HG02973 (cell line): ENCODE data around the gene ASB16.

ENCODE experiments used
- ATAC-seq: cut with Tn5 transposase; IDR thresholded peaks from one replicate; pipeline ENCODE4 v1.9.1; 2021; ENCODE audit warnings: moderate library complexity; ENCODE audit not compliant: unreplicated experiment

ASB16 gene

DNA sequence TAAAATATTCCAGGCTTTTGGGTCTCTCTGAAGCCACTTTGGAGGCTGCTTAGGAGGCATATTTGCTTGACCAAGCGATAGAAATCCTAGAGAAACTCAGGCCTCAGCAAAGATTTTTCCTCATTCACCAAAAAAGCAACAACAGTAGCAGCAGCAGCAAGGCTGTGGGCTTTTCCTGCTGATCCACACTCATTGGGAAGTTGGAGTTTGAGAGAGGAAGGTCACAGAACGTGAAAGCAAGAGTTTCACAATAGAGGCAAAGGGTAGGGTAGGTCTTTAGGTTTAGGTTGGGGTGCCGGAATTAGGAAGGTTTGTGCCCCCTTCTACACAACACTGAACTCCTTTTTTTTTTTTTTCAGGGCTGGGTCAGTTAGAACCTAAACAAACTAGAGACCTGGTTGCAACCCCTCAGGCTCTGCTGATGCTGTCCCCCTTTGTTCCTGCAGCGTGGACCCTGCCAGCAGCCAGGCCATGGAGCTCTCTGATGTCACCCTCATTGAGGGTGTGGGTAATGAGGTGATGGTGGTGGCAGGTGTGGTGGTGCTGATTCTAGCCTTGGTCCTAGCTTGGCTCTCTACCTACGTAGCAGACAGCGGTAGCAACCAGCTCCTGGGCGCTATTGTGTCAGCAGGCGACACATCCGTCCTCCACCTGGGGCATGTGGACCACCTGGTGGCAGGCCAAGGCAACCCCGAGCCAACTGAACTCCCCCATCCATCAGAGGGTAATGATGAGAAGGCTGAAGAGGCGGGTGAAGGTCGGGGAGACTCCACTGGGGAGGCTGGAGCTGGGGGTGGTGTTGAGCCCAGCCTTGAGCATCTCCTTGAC is 18.3 kb downstream of the ASB16 start:
- no peak for ATAC-seq

DNA sequence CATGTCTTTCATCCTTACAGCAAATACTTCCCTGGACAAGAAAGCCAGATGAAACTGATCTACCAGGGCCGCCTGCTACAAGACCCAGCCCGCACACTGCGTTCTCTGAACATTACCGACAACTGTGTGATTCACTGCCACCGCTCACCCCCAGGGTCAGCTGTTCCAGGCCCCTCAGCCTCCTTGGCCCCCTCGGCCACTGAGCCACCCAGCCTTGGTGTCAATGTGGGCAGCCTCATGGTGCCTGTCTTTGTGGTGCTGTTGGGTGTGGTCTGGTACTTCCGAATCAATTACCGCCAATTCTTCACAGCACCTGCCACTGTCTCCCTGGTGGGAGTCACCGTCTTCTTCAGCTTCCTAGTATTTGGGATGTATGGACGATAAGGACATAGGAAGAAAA is 20.0 kb downstream of the ASB16 start:
- no peak for ATAC-seq

DNA sequence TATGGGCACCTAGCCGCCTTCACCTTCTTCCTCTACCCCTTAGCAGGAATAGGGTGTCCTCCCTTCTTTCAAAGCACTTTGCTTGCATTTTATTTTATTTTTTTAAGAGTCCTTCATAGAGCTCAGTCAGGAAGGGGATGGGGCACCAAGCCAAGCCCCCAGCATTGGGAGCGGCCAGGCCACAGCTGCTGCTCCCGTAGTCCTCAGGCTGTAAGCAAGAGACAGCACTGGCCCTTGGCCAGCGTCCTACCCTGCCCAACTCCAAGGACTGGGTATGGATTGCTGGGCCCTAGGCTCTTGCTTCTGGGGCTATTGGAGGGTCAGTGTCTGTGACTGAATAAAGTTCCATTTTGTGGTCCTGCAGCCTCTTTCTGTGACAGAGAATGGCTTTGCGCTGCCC is 20.9 kb downstream of the ASB16 start:
- no peak for ATAC-seq

DNA sequence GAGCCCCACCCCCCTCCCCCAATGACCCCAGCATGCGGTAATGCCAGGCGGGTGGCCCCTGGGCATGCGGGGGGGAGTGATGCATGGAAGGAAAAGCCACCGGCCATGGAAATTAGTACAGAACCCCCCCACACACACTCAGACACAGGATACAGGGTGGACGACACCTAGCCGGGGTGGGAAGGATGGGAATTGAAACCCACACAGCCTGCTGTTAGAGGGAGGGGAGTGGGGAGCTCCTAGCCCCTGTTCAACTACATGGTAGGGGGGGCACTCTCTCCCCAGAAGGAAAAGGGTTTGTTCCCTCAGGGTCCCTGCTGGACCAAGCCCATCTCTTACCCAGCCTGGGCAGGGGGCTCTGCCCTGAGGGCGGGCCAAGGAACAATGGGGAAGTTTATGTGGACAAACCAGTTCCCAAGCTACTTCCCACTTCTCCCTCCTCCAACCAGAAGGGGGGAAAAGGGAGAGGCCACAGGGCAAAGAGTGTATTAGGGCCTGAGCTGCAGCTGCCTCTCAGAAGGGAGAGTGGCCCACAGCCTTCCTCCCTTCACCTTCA is 21.5 kb downstream of the ASB16 start:
- no peak for ATAC-seq

DNA sequence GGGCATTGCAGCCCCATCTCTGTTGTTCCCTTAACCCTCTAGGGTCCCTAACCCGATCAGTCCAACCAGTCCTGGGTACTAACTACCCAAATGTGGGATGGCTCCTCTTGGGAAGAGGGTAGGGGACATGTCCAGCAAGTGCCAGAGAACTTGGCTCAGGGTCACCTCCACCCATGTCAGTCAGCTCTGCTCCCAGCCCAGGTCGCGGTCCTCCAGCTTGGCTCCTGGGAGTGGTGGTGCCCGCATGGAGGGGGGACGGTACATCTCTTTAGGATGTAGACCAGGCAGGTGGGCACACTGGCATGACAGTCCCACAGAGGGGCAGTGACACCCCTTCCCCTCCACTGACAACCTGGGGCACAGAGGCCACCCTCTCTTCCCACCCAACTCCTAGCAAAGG is 22.2 kb downstream of the ASB16 start:
- ATAC-seq = no peak

DNA sequence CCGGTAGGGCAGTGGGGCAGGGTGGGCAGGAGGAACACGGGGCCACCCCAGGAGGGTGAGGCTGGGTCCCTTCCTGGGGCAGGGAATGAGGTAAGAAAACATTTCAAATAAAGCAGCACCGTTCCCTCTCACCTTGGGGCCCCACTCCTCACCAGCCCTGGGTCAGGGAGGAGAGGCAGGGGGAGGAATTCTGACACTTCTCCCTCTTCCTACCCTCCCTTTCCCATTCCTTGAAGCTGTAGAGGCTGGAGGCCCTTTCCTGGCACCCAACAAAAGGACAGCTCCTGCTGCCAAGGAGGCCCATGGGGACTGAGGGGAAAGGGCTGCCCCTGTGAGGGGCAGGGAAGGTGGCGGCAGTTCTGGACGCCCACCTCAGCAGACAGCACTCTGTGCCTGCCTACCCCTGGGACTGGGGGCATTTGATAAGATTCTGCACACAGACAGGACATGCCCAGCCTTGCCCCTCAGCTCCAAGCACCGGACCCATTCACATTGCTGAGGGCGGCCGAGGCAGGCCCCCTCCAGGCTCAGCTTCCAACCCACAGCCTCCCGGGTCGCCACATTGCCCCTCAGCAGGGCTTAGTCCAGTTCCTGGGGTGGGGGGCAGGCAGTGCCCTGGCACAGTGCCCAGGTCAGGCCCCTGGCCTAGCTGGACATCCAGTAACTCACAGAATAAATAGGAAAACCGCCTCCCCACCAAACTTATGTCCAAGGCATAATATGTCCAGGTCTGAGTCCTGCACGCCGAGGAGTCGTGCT is 23.0 kb downstream of the ASB16 start:
- ATAC-seq = no peak

DNA sequence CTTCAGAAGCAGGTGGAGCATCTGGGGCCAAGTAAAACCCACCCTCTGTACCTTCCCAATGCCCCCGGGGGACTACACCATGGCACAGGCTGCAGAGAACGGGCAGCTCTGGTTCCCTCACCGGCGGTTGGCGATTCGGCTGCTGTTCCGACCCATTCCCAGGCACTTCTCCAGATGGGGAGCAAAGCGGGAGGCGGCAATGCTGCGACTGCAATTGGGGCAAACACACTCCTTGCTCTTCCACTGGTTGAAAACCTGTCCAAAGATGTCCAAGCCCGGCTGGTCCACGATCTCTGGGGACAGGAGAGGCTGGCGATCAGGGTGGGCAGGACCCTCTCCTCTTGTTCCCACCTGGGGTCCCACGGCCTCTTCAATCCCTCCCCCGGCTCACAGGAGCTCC is 26.6 kb downstream of the ASB16 start:
- no peak for ATAC-seq

DNA sequence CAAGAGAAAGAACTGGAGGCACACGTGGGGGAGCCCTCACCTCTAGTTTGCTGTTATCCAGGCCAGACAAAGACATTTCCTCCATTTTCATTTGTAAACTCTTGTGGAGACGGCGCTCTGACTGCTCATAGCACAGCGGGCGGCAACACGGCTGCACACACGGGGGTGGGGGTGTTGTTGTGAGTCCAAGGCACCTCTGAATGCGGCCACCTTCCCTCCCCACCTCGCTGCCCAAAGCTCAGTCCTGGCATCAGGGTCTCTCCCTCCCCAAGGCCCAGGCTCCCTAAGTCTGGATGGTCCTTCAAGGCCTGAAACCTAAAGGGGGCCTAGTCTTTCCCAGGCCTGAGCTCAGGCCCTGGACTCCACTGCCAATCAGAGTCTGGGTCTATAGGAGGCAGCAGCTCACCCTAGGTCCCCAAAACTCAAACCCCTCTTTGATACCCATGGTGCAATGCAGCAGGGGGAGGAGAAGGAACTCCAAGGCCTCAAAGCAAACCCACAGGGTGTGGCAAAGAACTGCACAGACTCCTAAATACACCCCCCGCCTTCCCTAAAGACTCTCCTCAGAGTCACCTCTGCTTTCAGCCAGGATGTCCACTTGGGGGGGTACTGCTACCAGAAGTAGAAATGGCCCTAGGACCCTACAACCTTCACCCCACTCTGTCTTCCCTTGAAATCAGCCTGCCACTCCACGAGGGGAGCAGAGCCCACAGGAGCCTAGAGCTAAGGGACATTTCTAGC is 27.6 kb downstream of the ASB16 start:
- ATAC-seq = no peak

DNA sequence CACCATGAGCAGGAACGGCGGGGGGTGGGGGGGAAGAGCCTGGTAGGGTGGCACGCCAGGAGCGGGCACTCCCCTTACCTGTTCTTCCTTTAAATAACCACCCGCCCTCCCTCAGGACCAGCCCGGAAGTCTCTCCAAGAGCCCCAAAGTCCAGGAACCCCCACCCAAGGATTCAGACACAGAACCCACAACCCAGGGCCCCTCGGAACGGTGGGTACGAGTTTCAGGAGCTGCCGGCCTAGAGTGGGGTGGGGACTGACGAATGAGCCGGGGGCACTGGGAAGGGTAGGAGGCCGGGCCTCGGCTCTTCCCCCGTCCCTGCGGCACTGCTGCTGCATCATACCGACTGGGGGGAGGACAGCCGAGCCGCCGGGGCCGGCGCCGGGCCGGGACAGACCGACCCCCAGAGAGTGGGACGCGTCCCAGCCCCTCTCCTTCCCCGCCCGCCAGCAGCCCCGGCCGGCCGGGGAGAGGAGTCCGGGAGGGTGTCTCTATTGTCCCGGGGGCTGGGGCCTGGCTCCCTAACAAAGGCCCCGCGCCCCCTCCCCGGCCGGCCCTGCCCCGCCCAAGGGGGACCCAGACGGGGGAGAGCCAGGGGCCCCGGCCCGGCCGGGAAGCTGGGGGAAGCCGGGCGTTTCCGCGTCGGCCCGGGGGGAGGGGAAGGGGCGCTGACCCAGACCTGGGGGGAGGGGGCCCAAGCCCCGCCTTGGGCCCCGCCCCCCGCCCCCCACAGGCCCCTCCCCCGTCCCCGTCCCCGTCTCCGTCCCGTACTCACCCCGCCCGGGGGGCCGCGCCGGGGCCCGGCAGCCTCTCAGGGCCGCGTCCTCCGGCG is 28.4 kb downstream of the ASB16 start:
- peak; percentile 20 for ATAC-seq

DNA sequence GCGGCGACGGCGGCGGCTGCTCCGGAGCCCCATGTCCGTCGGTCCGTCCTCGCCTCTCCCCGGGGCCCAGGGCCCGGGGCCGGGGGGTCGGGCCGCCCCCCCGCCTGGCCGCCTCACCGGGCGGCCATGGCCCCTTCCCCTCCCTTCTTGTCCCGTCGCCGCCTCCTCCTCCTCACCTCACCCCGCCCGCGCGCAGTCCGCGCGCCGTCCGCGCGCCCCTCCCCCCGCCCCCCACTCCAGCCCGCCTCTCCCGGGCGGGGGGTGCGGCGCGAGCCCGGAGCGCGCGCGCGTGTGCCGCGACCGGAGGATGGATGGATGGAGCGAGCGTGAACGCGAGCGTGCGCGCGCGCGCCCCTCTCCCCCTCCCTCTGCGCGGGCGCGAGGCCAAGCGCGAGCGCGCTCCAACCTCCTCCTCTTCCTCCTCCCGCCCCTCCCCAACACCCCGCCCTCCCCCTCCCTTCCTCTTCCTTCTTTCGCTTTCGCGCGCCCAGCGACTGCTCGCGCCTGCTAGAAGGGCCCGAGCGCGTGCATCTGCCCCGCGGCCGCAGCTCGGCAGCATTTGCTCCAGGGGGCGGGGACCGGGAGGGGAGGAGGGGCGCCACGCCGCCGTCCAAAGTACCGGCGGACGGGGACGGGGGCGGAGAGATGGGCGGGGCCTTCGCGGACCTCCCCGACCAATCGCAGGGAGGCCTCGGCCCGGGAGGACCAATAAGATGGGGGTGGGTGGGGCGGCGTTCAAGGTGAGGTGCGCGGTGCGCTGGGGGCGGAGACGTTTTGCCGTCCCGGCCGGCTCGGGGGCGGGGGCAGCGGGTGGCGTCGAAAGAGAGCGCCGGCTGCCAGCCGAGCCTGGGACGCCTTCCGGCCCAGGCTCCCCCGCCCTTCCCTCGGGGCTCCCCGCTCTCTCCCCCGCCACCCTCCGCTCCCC is 29.3 kb downstream of the ASB16 start, which contains the start of gene ATXN7L3:
TSS of gene ATXN7L3 (minus strand) at position 332 of the 925 bp plus-strand sequence. CDS start 1,814 bp downstream, outside the sequence.
- ATAC-seq = peak; percentile 59

DNA sequence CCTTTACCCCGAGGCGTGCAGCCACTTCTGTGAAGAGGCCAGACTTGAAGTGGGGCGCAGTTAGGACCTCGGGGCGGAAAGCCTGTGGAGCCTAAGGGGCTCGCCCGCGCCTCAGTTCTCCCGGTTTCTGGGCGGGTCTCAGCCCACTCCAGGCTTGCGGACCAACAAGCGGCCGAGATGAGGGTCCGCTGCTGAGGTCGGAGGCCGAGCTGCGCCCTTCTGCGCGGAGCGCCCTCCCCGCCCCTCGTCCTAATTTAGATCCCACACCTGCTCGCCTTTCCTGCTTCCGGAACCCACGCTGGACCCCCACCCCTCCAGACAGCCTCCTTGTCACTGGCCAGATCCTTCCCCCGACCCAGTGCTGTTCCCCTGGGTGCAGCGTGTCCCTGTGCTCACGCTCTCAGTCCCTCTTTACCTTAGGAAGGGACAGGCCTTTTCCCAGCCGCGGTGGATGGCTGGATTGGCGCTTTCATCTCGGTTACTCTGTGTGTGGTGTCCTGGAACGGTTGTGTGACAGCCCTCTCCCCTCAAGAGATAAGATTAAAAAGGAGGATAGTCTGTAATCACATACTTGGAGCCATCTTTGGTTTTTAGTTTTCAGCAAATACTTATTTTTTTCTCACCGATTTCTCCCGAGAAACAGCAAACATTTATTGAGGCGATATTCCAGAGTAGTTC is 30.1 kb downstream of the ASB16 start:
- ATAC-seq = no peak

DNA sequence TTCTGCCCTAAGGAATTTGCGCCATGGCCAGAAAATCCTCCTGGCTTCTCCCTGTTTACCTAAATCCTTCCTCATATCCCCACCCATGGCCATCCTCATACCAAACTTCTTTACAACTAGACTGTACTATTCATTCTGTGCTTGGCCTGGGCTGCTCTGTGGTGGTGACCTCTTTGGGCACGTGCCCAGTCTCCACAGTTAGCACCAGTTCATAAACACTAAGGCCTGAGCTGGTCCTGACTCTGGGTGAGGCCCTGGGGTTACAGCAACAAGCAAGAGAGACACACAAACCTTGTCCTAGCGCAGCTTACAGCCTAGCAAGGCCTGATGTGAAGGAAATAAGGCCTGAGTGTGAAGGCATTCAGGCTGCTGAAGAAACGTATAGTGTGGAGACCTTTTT is 32.3 kb downstream of the ASB16 start:
- no peak for ATAC-seq

DNA sequence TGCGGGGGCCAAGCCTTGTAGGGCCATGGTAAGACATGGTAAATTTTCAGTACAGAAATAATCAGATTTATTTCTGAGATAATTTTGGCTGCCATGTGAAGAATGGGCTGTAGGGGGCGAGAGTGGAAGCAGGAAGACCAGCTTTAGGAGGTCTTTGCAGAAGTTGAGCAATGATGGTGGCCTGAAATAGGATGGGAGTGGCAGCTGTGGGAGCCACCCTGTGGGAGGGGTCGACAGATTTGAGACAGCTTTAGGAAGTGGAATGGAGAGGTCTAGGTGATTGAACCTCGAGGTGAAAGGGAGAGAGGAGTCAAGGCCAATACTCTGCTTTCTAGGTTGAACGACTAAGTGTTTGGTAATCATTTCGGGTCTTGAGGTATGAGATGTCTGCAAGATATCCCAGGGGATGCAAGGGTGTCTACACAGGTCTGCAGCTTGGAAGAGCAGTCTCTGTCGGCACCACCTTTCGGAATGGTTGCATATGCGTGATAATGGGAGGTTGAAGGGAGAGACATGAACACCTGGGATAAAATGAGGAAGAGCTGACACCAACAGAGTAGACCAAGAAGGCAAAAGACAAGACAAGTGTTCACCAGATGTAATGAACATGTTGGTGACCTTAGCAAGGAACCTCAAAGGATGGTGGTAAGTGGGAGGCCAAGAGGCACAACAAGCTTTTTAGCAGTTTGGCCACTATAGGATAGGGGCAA is 33.4 kb downstream of the ASB16 start:
- ATAC-seq = no peak

DNA sequence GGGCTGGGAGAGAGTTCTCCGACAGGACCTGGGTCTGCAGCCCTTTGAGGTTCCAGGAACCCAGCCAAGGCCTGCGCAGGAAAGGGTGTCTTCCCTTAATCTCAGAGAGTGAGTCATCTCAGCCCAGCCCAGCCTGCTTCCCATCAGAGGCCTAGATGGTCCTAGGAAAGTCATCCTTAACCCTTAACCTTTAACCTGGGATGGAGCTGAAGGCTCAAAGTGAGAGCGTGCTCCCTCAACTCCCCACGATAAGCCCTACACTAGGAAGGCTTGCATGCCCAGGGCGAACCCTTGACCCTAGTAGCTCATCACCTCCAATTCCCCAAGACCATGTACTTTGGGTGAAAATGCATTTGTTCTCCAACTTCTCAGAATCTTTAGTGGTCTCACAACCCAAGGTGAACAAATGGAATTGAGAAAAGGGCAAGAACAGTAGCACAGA is 34.0 kb downstream of the ASB16 start:
- no peak for ATAC-seq

DNA sequence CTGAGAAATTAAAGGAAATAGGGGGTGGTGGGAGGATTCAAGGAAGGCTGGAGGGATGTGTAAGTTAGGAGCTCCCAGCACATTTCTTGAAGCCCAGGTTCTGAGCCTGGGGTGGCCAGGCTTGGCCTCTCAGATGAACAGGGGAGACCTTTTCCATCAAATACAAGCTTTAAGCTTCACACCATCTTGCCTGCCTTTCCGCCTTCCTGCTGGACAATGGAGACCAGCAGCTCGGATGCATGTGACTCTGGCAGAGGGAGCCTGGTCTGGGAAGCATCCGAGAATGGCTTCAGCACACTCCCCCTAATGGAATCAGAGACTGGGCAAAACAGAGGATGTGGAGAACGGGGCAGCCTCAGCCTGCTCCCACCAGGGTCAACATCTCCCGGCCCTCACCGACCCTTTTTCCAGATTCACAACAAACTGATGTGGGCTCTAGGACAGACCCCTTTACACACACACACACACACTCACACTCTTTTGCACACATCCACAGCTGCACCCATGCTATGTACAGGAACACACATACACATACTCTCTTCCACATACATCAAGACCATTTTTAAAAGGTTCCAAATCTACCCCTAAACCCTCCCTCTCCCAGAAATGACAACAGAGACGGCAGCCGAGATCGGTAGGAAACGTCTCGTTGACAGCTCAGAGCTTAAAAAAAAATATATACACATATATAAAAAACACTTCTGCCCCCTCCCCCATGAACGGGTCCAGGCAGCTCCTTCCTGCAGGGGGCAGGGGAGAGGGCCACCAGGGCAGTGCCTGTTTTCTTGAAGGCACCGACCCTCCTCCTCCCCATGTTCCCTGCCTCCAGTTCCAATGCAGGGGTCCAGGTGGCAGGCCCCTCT is 35.7 kb downstream of the ASB16 start:
- ATAC-seq = no peak

DNA sequence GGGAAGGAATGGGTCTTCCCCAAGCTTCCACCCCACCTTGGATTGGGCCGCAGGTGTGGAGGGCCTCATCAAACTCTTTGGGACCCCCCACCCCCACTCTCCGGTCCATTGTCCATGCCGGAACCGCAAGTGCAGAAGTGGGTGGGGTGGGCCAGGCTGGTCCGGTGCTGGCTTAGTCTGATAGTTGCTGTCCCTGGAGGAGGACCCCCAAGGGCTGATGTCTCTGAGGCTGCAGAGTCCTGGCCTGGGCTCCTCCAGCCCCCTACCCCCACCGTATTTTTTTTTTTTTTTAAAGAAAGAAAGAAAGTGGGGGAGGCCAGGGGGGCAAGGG is 36.3 kb downstream of the ASB16 start:
- no peak for ATAC-seq

DNA sequence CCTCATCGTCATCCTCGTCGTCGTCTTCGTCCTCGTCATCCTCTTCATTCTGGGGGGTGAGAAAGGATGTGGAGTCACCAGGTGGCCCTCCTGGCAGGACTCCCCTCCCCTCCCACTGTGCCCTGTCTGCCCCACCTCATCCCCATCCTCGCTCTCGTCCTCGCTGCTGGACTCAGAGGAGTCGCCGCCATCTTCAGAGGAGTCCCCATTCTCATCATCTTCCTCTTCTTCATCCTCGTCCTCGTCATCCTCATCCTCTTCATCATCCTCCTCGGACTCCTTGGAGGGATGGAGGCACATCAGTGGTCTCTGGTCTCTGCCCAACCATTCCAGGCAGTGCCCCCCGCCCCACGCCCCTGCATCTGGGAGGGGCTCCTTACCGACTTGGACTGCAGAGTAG is 36.8 kb downstream of the ASB16 start:
- ATAC-seq = no peak
